ENCODE measurements around the gene PNCK. TPM values are rescaled to one million over a fixed set of nuclear protein-coding genes. Genes with fewer than 3 reads are reported as not detected.

The PNCK gene
- total RNA-seq, 1 experiment from 2014 or later, result 0.84 TPM

DNA sequence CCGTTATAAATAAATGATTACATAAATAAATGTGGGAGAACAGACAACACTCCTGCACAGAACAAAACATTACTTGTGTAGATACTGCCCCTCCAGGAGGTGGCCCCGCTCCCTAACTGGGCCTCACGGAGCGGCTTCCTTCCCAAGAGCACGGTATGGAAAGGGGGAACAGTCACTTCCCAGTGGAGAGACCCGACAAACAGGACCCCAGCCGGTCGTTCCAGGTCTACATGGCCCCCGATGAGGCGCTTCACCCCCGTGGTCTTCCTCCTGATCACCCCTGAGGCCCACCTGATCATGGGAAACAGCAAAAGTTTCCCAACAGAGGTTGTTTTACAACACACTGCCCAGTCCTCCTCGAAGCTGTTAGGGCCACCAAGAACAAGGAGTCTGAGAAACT lies 7.6 kb upstream of the PNCK start (continued):
- TF ChIP-seq, protein P1, sequence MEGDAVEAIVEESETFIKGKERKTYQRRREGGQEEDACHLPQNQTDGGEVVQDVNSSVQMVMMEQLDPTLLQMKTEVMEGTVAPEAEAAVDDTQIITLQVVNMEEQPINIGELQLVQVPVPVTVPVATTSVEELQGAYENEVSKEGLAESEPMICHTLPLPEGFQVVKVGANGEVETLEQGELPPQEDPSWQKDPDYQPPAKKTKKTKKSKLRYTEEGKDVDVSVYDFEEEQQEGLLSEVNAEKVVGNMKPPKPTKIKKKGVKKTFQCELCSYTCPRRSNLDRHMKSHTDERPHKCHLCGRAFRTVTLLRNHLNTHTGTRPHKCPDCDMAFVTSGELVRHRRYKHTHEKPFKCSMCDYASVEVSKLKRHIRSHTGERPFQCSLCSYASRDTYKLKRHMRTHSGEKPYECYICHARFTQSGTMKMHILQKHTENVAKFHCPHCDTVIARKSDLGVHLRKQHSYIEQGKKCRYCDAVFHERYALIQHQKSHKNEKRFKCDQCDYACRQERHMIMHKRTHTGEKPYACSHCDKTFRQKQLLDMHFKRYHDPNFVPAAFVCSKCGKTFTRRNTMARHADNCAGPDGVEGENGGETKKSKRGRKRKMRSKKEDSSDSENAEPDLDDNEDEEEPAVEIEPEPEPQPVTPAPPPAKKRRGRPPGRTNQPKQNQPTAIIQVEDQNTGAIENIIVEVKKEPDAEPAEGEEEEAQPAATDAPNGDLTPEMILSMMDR (IDR thresholded peaks at IDR 0.05 in 2 of 3, conservative IDR thresholded peaks at IDR 0.05 in 1 of 3; ENCODE audit: borderline replicate concordance in 1 of 3, insufficient read depth in 1 of 3, low read depth in 2 of 3, low read length in 2 of 3), result no peak
- TF ChIP-seq ZFX (IDR thresholded peaks at IDR 0.05) (no peak), POLR2AphosphoS5 (IDR thresholded peaks at IDR 0.05; ENCODE audit: low read depth, low read length) (no peak)

DNA sequence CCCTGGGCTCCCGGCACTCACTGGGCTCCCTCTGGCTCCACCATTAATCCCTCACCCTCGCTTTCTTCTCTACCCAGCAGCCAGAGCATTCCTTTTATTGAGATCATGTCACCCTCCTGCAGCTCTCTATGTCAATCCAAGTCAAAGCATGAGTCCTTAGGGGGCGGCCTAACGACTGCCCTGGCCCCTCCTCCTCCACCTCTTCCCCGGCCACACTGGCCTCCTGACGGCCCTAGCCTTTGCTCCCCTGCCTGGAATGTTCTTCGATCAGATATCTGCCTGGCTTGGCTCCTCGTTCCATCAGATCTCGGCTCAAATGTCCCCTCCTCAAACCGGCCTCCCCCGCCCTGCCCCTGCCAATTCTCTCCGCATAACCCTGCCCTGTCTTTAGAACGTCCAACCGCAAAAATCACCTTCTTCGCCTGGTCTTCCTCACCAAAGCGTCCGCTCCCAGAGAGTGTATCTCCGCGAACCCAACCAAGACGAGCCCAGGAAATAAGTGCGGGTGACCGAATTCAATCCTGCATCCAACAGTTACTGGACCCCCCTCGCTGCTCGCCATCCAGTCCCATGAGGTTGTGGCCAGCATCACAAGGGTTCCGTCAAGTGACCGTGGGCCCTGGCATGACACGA lies 722 bp upstream of the PNCK start:
- Histone ChIP-seq H3K27ac (ENCODE audit: low read depth, low read length) (no peak overlapping the region), H2AFZ (ENCODE audit: low read depth, low read length, poor library complexity, severe bottlenecking) (no peak overlapping the region), H3K9me2 (ENCODE audit: insufficient read depth) (no peaks in the 10 kb centered on the region), H3K4me3 (replicated peaks in 1 of 2; ENCODE audit: low read depth in 1 of 2, low read length in 2 of 2) (no peak overlapping the region), H3K4me2 (ENCODE audit: low read length) (no peak overlapping the region), H3K27me3 (ENCODE audit: insufficient read depth, low read length) (no peaks in the 10 kb centered on the region), H3K9me3 (ENCODE audit: control insufficient read depth in 1 of 2, insufficient read depth in 1 of 2, low read depth in 1 of 2, low read length in 2 of 2) (no peaks in the 10 kb centered on the region), H3K4me1 (ENCODE audit: control insufficient read depth in 1 of 2, insufficient read depth in 2 of 2, low read length in 2 of 2) (no peaks in the 10 kb centered on the region), H3K79me2 (ENCODE audit: insufficient read depth, low read length) (no peaks in the 10 kb centered on the region), H3K36me3 (ENCODE audit: control insufficient read depth in 1 of 2, insufficient read depth in 2 of 2, low read length in 2 of 2) (no peaks in the 10 kb centered on the region), H4K20me1 (ENCODE audit: insufficient read depth) (no peaks in the 10 kb centered on the region), H3K9ac (ENCODE audit: low read length) (no peak overlapping the region)
- no peak for TF ChIP-seq JUND (IDR thresholded peaks at IDR 0.05)
- TF ChIP-seq ELF1 (IDR thresholded peaks at IDR 0.05; ENCODE audit: borderline replicate concordance, low read depth), result no peak
- no peak for TF ChIP-seq ZNF274 (IDR thresholded peaks at IDR 0.05; ENCODE audit: low read depth, low read length)
- no peak for TF ChIP-seq FOSL1 (IDR thresholded peaks at IDR 0.05; ENCODE audit: low read depth)
- no peak for TF ChIP-seq ZFX (IDR thresholded peaks at IDR 0.05)
- no peak for TF ChIP-seq POLR2A (IDR thresholded peaks at IDR 0.05; ENCODE audit: borderline replicate concordance, extremely low read depth, insufficient read depth, insufficient read length)
- intact Hi-C loops (cut with micrococcal nuclease), result no loop called here
- BruUV-seq (replicated peaks), result no TSS peak
- no peak for ATAC-seq
- ChIA-PET CTCF (no interaction called here), RAD21 (ENCODE audit: low non-redundant PET in 1 of 2, low total read pairs in 2 of 2, uncharacterized antibody in 2 of 2, unreplicated experiment in 2 of 2) (no interaction called here), POLR2A (no interaction called here)
- DNase-seq (ENCODE audit: low read depth, low spot score), result no peak
